Medulla oblongata (tissue), 1 donor: ENCODE results near the gene MAGEA2B.
"Not testable (repeated sequence)": the region's sequence is repeated elsewhere in the genome, so short reads cannot be mapped to it uniquely, and the experiment has no call there.

Experiments
- DNase-seq: peaks from one replicate; pipeline ENCODE4 v3.0.0-alpha.2; 2015; ENCODE audit errors: extremely low spot score

The MAGEA2B gene, protein sequence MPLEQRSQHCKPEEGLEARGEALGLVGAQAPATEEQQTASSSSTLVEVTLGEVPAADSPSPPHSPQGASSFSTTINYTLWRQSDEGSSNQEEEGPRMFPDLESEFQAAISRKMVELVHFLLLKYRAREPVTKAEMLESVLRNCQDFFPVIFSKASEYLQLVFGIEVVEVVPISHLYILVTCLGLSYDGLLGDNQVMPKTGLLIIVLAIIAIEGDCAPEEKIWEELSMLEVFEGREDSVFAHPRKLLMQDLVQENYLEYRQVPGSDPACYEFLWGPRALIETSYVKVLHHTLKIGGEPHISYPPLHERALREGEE

GRCh38 chrX:152713815-152714787 lies at the start of gene MAGEA2B:
Gene MAGEA2B (plus strand): TSS chrX:152714628. CDS start chrX:152717107, 2,479 bp downstream.
- DNase-seq = not testable (repeated sequence)

DNA sequence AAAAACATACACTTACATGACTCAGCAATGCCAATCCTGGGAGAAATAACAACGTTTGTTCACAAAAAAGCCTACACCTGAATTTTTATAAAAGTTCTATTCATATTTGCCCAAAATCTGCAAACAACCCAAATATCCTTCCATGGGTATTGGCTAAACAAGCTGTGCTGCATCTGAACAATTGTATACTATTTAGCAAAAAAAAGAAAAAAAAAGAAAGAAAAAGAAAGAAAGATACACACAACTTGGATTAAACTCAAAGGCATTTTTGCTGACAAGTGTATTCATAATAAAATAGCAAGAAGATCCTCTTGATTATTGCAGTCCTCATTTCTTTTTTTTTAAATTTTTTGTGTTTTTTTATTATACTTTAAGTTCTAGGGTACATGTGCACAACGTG lies 40.3 kb upstream of the MAGEA2B start:
- DNase-seq = no peak

- not testable (repeated sequence) for DNase-seq
Measured at GRCh38 chrX:152674652-152675051, 39.8 kb upstream of the MAGEA2B start.

DNA sequence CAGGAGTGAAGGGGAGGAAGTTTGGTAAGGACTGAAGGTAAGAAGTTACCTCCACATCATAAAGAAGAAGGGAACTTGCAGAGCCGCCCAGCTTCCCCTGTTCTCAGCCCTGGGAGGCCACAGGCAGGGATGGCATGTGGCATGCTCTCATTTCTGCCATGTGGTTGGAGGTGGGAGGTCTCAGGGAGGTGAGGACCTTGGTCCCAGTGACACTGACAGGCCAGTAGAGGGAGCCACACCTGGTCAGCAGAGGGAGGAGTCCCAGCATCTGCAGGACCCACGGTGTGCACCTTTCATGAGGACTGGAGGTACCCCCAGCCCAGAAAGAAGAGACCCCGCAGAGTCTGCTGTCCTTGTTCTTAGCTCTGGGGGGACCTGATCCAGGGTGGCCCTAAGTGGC lies 33.4 kb upstream of the MAGEA2B start:
- DNase-seq = not testable (repeated sequence)

- not testable (repeated sequence) for DNase-seq
Measured at GRCh38 chrX:152697952-152698931, 16.2 kb upstream of the MAGEA2B start, which contains the start of gene MAGEA3. Gene MAGEA3 (plus strand): TSS chrX:152698794. CDS start chrX:152700833, 2,039 bp downstream.

DNA sequence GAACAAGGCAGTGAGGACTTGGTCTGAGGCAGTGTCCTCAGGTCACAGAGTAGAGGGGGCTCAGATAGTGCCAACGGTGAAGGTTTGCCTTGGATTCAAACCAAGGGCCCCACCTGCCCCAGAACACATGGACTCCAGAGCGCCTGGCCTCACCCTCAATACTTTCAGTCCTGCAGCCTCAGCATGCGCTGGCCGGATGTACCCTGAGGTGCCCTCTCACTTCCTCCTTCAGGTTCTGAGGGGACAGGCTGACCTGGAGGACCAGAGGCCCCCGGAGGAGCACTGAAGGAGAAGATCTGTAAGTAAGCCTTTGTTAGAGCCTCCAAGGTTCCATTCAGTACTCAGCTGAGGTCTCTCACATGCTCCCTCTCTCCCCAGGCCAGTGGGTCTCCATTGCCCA lies 14.0 kb upstream of the MAGEA2B start:
- not testable (repeated sequence) for DNase-seq

- DNase-seq = not testable (repeated sequence)
Measured at GRCh38 chrX:152706500-152706899, 7.9 kb upstream of the MAGEA2B start.

- DNase-seq = not testable (repeated sequence)
Measured at GRCh38 chrX:152709173-152709572, 5.3 kb upstream of the MAGEA2B start, which contains the start of gene CSAG2. Gene CSAG2 (minus strand): TSS chrX:152709273. CDS start chrX:152709112, 161 bp downstream.

DNA sequence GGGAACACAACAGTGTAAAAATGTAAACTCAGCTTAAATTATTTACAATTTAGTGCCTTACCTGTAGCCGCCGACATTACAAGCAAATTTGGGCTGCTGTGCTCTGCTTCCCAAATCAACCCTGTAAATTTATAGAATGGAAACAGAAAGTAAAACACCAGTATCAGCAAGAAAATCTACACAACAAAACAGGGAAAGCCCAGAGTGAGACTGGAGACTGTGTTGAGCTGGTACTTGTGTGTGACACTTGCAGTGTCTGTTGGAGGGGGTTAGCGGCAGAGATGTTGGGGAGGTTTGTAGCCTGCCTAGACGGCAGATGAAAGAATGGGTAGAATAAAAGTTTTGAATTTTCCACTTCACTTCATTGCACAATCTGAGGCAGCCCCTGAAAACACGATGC lies 1.2 kb upstream of the MAGEA2B start:
- DNase-seq = not testable (repeated sequence)

DNA sequence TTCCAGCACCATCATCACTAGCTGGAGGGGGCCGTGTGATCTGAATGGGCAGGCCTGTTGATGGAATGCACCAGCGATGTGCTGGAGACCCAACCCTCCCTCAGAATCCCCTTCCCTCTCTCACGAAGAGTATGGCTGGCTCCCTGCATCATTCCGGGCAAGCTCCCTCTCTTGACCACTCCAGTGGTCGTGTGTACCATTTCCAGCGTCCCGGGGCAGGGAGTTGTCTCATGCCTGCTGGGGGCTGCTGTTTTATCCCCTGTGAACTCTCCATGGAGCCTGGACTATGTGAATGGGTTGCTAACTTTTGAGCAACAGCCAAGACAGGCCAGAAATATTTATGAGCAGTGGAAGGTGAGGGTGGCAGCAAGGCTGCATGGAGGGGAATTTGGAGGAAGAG lies 11.0 kb downstream of the MAGEA2B start:
- DNase-seq = no peak

GRCh38 chrX:152733261-152733975 lies 19.0 kb downstream of the MAGEA2B start, which contains the start of the genes CSAG1 and MAGEA12:
Gene CSAG1 (minus strand): TSS chrX:152733721. CDS start chrX:152732460, 1,261 bp downstream.
Gene MAGEA12 (plus strand): TSS chrX:152733757. CDS start chrX:152736162, 2,405 bp downstream.
- DNase-seq = no peak

DNA sequence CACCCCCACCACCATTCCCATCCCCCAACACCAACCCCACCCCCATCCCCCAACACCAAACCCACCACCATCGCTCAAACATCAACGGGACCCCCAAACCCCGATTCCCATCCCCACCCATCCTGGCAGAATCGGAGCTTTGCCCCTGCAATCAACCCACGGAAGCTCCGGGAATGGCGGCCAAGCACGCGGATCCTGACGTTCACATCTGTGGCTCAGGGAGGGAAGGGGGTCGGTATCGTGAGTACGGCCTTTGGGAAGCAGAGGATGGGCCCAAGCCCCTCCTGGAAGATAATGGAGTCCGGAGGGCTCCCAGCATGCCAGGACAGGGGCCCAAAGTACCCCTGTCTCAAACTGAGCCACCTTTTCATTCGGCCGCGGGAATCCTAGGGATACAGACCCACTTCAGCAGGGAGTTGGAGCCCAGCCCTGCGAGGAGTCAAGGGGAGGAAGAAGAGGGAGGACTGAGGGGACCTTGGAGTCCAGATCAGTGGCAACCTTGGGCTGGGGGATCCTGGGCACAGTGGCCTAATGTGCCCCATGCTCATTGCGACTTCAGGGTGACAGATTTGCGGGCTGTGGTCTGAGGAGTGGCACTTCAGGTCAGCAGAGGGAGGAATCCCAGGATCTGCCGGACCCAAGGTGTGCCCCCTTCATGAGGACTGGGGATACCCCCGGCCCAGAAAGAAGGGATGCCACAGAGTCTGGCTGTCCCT lies 19.9 kb downstream of the MAGEA2B start:
- DNase-seq = not testable (repeated sequence)

GRCh38 chrX:152735101-152735500 lies 20.7 kb downstream of the MAGEA2B start:
- no peak for DNase-seq

DNA sequence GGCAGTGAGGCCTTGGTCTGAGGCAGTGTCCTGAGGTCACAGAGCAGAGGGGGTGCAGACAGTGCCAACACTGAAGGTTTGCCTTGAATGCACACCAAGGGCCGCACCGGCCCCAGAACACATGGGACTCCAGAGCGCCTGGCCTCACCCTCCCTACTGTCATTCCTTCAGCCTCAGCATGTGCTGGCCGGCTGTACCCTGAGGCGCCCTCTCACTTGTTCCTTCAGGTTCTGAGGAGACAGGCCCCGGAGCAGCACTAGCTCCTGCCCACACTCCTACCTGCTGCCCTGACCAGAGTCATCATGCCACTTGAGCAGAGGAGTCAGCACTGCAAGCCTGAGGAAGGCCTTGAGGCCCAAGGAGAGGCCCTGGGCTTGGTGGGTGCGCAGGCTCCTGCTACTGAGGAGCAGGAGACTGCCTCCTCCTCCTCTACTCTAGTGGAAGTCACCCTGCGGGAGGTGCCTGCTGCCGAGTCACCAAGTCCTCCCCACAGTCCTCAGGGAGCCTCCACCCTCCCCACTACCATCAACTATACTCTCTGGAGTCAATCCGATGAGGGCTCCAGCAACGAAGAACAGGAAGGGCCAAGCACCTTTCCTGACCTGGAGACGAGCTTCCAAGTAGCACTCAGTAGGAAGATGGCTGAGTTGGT lies 21.6 kb downstream of the MAGEA2B start:
- DNase-seq = no peak

GRCh38 chrX:152736528-152736927 lies 22.1 kb downstream of the MAGEA2B start:
- DNase-seq = not testable (repeated sequence)

GRCh38 chrX:152738560-152738959 lies 24.1 kb downstream of the MAGEA2B start:
- no peak for DNase-seq

- not testable (repeated sequence) for DNase-seq
Measured at GRCh38 chrX:152753686-152754650, 39.5 kb downstream of the MAGEA2B start, which contains the start of gene MAGEA2. Gene MAGEA2 (minus strand): TSS chrX:152753842. CDS start chrX:152751363, 2,479 bp downstream.

DNA sequence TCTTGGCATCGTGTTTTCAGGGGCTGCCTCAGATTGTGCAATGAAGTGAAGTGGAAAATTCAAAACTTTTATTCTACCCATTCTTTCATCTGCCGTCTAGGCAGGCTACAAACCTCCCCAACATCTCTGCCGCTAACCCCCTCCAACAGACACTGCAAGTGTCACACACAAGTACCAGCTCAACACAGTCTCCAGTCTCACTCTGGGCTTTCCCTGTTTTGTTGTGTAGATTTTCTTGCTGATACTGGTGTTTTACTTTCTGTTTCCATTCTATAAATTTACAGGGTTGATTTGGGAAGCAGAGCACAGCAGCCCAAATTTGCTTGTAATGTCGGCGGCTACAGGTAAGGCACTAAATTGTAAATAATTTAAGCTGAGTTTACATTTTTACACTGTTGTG lies 40.4 kb downstream of the MAGEA2B start:
- not testable (repeated sequence) for DNase-seq
